Measurements from ENCODE around the gene TMPRSS6.

Gene TMPRSS6

DNA sequence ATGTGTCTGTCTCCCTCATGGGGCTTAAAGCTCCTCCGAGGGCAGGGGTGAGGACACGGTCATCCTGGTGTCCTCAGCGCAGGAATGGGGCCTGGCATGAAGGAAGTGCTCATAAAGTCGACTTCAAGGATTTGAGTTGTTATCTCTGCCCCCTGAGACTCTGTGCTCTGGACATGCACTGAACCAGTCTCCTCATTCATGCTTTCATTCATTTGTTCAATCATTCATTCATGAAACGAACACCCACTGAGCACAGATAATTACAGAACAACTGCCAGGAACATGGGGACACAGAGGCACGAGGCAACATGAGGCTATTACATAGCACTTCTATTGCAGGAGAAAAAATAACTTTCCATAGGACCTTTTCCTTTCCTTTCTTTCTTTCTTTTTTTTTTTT, 16.5 kb downstream of the TMPRSS6 start:
- Histone ChIP-seq H3K9me3 (ENCODE audit: control insufficient read depth, low read depth, low read length) (no peaks in the 10 kb centered on the region), H3K27ac (ENCODE audit: low read length) (no peak overlapping the region), H3K4me1 (ENCODE audit: control insufficient read depth, low read depth, low read length) (peaks cover 5% of the 10 kb centered on the region), H3K4me3 (ENCODE audit: low read length) (no peak overlapping the region), H3K9ac (ENCODE audit: low read length) (no peak overlapping the region), H3K36me3 (ENCODE audit: control insufficient read depth, low read depth, low read length) (no peaks in the 10 kb centered on the region), H3K27me3 (ENCODE audit: control insufficient read depth, insufficient read depth, low read length) (peaks cover 20% of the 10 kb centered on the region)

DNA sequence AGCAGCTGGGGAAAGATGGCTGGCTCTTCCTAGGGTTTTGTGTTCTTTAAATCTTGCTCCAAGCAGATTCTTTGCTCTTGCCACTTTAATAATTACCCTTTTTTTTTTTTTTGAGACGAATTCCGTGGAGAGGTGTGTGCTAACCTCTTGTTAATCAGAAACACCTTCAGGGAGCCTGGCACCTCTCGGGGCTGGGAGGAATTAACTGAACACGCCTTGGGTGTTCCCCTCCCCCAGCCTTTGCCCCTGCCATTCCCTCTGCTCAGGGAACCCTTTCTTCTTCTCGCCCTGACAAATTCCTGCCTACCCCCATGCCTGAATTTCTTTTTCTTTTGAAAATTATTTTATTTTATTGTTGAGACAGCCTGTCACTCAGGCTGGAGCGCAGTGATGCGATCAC, 17.5 kb downstream of the TMPRSS6 start:
- Histone ChIP-seq H3K9me3 (ENCODE audit: control insufficient read depth, low read depth, low read length) (no peaks in the 10 kb centered on the region), H3K4me3 (ENCODE audit: low read length) (no peak overlapping the region), H3K27ac (ENCODE audit: low read length) (no peak overlapping the region), H3K27me3 (ENCODE audit: control insufficient read depth, insufficient read depth, low read length) (peaks cover 10% of the 10 kb centered on the region), H3K4me1 (ENCODE audit: control insufficient read depth, low read depth, low read length) (peaks cover 5% of the 10 kb centered on the region), H3K36me3 (ENCODE audit: control insufficient read depth, low read depth, low read length) (no peaks in the 10 kb centered on the region), H3K9ac (ENCODE audit: low read length) (no peak overlapping the region)

DNA sequence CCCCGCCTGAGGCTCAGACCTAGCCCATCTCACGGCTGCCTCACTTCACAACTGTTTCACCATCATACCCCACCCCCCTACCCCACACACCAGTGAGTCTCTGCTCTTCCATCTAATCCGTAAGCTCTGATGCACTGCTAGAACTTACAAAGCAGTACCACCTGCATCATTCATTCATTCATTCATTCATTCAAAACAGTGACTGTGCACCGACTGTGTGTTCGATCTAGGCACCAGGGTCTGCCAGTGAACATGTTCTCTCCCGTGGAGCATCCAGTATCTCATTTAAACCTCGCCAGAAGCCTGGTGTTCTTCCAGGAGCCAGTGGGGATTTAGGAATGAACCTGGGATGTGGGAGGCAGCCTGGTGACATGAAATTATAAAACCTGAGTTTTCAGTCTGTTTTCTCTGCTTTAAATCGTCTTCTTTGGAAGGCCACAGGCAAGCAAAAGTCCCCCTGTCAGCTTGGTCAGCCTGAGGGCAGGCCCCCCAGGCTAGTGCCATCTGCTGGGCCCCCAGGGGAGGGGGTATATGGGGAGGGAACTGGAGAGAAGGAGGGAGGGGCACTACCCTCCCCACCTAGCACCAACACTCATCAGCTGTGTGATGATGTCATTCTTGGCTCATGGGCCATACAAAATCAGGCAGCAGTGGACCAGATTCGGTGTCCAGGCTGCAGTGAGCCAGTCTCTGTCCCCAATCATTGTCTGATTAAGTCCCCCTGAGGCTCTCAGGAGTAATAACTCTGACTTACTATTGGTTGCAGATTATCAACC, 18.4 kb downstream of the TMPRSS6 start:
- H3K9me3 ChIP-seq (ENCODE audit: control insufficient read depth, low read depth, low read length): no peaks in the 10 kb centered on the region
- H3K4me1 ChIP-seq (ENCODE audit: control insufficient read depth, low read depth, low read length): peaks cover 5% of the 10 kb centered on the region
- peaks cover under 1% of the 10 kb centered on the region for H3K27me3 ChIP-seq (ENCODE audit: control insufficient read depth, insufficient read depth, low read length)
- no peak overlapping the region for H3K27ac ChIP-seq (ENCODE audit: low read length)
- no peak overlapping the region for H3K9ac ChIP-seq (ENCODE audit: low read length)
- no peaks in the 10 kb centered on the region for H3K36me3 ChIP-seq (ENCODE audit: control insufficient read depth, low read depth, low read length)
- no peak overlapping the region for H3K4me3 ChIP-seq (ENCODE audit: low read length)

DNA sequence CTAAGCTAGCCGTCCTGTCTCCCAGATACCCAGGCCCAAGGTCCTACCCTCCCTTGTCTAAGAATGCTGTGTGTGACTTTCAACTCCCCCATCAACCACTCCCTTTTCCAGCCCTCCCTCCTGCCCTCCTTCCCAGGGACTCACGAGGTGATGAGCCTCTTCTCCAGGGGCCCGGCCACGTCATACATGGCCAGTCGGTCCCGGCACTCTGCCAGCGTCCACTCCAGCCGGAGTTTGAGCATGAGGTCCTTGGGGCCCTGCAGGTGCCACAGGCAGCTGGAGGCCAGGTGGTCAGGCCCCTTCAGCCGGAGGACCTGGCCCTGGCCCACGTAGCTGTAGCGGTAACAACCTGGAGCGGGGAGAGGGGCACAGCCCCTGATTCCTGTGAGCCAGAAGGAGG, 20.1 kb downstream of the TMPRSS6 start:
- H3K9me3 ChIP-seq (ENCODE audit: control insufficient read depth, low read depth, low read length): no peaks in the 10 kb centered on the region
- H3K4me1 ChIP-seq (ENCODE audit: control insufficient read depth, low read depth, low read length): peaks cover 5% of the 10 kb centered on the region
- no peak overlapping the region for H3K4me3 ChIP-seq (ENCODE audit: low read length)
- H3K27me3 ChIP-seq (ENCODE audit: control insufficient read depth, insufficient read depth, low read length): no peaks in the 10 kb centered on the region
- H3K27ac ChIP-seq (ENCODE audit: low read length): no peak overlapping the region
- no peak overlapping the region for H3K9ac ChIP-seq (ENCODE audit: low read length)
- H3K36me3 ChIP-seq (ENCODE audit: control insufficient read depth, low read depth, low read length): no peaks in the 10 kb centered on the region

DNA sequence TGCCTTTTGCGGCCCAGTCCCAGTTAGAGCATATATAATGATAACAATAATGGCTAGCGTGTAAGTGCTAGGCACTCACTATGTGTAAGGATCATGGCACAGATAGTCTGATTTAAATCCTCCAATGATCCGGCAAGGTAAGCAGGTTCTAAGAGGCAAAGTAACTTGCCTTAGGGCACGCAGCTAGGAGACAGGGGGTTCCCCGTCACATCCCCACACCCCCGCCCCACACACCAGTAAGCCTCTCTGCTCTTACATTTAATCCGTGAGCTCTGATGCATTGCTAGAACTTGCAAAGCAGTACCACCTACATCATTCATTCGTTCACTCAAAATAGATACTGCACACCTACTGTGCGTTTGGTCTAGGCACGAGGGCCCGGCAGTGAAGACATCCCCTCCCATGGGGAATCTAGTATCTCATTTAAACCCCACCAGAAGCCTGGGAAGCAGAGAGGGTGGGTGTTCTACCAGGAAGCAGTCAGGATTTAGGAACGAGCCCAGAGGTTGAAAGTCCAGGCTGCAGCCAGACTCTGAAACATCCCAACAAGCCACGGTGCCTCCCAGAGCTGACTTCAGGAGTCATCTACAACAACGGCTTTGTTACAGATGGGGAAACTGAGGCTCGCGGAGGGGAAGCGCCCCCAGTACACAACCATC, 20.6 kb downstream of the TMPRSS6 start:
- H3K9ac ChIP-seq (ENCODE audit: low read length): no peak overlapping the region
- peaks cover 5% of the 10 kb centered on the region for H3K4me1 ChIP-seq (ENCODE audit: control insufficient read depth, low read depth, low read length)
- no peak overlapping the region for H3K4me3 ChIP-seq (ENCODE audit: low read length)
- no peaks in the 10 kb centered on the region for H3K36me3 ChIP-seq (ENCODE audit: control insufficient read depth, low read depth, low read length)
- H3K9me3 ChIP-seq (ENCODE audit: control insufficient read depth, low read depth, low read length): no peaks in the 10 kb centered on the region
- H3K27ac ChIP-seq (ENCODE audit: low read length): no peak overlapping the region
- no peaks in the 10 kb centered on the region for H3K27me3 ChIP-seq (ENCODE audit: control insufficient read depth, insufficient read depth, low read length)

DNA sequence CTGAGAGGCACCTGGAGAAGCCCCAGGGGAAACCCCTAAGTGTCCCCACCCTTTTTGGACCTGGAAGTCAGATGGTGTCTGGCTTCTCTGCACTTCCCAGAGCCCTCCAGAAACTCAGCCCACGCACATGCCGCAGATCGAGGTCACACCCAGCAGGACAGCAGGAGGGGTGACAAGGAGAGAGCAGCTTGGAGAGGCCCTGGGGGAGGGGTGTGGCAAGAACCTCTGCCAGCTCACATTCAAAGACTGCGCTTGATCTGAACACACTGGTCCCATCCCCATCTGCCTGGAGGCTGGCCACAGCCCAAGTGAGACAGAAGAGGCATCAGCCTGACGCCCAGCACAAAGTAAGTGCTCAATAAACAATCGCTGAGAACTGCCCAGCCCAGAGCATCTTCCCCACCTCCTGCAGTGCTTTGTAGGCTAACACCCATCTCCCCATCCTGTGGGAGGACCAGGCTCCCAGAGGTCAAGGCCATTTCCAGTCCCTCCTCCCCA, 21.4 kb downstream of the TMPRSS6 start:
- Histone ChIP-seq H3K36me3 (ENCODE audit: control insufficient read depth, low read depth, low read length) (no peaks in the 10 kb centered on the region), H3K4me1 (ENCODE audit: control insufficient read depth, low read depth, low read length) (peaks cover 5% of the 10 kb centered on the region), H3K27ac (ENCODE audit: low read length) (no peak overlapping the region), H3K9me3 (ENCODE audit: control insufficient read depth, low read depth, low read length) (no peaks in the 10 kb centered on the region), H3K4me3 (ENCODE audit: low read length) (no peak overlapping the region), H3K27me3 (ENCODE audit: control insufficient read depth, insufficient read depth, low read length) (no peaks in the 10 kb centered on the region), H3K9ac (ENCODE audit: low read length) (no peak overlapping the region)

DNA sequence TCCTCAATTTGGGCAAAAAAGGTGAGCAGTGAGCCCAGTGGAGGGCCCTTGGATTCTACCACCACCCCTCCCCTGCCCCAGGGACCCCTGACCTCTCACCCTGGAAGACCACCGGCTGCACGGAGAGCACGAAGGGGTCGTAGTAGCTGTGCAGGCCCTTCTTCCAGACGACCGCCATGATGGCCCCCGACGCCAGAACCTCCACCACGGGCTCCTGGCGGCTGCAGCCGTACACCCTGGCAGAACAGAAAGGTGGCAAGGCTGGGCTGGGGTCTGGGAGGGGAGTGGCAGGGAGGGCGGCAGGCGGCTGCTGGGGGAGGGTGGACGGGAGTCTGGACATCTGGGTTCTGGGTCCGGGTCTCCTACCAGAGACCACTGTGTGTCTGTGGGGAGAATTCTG, 23.3 kb downstream of the TMPRSS6 start:
- Histone ChIP-seq H3K9me3 (ENCODE audit: control insufficient read depth, low read depth, low read length) (no peaks in the 10 kb centered on the region), H3K27me3 (ENCODE audit: control insufficient read depth, insufficient read depth, low read length) (no peaks in the 10 kb centered on the region), H3K4me3 (ENCODE audit: low read length) (no peak overlapping the region), H3K36me3 (ENCODE audit: control insufficient read depth, low read depth, low read length) (no peaks in the 10 kb centered on the region), H3K27ac (ENCODE audit: low read length) (no peak overlapping the region), H3K4me1 (ENCODE audit: control insufficient read depth, low read depth, low read length) (no peaks in the 10 kb centered on the region), H3K9ac (ENCODE audit: low read length) (no peak overlapping the region)

DNA sequence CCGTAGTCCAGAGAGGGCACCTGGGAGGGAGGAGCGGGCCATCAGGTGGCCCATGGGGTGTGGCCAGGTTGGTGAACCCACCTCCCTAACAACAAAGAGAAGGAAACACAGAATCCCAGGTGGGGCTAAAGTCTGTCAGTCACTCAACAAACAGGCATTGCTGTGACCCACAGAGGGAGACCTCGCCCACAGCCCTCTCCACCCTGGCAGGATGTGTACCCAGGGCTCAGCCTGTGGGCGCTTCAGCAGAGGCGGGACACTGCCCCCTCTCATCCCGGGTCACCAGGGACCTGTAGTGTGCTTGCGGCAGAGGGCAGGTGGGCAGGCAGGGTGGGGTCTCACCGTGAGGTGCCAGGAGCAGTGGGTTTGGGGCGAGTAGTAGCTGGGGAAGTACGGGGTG, 25.1 kb downstream of the TMPRSS6 start:
- H3K9me3 ChIP-seq (ENCODE audit: control insufficient read depth, low read depth, low read length): no peaks in the 10 kb centered on the region
- H3K27me3 ChIP-seq (ENCODE audit: control insufficient read depth, insufficient read depth, low read length): no peaks in the 10 kb centered on the region
- no peak overlapping the region for H3K4me3 ChIP-seq (ENCODE audit: low read length)
- no peak overlapping the region for H3K27ac ChIP-seq (ENCODE audit: low read length)
- no peak overlapping the region for H3K9ac ChIP-seq (ENCODE audit: low read length)
- no peaks in the 10 kb centered on the region for H3K36me3 ChIP-seq (ENCODE audit: control insufficient read depth, low read depth, low read length)
- H3K4me1 ChIP-seq (ENCODE audit: control insufficient read depth, low read depth, low read length): no peaks in the 10 kb centered on the region

DNA sequence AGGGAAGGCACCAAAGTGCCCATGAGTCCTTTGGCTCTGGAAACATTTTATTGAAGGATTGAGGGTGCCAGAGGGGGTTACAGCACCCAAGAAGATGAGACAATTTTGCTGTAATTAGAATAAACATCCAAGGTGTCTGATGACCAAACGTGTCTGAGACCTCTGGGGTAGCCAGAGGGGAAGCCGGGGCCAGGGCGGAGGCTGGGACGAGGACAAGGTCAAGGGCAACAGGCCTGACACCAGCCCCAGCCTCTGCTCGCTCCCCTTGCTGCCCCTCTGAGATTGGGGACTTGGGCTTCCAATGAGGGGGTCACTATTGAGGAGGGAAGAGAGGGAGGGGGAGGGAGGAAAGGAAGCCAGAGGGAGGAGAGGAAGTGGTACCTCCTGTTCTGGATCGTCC, 25.6 kb downstream of the TMPRSS6 start:
- Histone ChIP-seq H3K27me3 (ENCODE audit: control insufficient read depth, insufficient read depth, low read length) (no peaks in the 10 kb centered on the region), H3K36me3 (ENCODE audit: control insufficient read depth, low read depth, low read length) (no peaks in the 10 kb centered on the region), H3K9ac (ENCODE audit: low read length) (no peak overlapping the region), H3K9me3 (ENCODE audit: control insufficient read depth, low read depth, low read length) (no peaks in the 10 kb centered on the region), H3K4me3 (ENCODE audit: low read length) (no peak overlapping the region), H3K27ac (ENCODE audit: low read length) (no peak overlapping the region), H3K4me1 (ENCODE audit: control insufficient read depth, low read depth, low read length) (no peaks in the 10 kb centered on the region)

DNA sequence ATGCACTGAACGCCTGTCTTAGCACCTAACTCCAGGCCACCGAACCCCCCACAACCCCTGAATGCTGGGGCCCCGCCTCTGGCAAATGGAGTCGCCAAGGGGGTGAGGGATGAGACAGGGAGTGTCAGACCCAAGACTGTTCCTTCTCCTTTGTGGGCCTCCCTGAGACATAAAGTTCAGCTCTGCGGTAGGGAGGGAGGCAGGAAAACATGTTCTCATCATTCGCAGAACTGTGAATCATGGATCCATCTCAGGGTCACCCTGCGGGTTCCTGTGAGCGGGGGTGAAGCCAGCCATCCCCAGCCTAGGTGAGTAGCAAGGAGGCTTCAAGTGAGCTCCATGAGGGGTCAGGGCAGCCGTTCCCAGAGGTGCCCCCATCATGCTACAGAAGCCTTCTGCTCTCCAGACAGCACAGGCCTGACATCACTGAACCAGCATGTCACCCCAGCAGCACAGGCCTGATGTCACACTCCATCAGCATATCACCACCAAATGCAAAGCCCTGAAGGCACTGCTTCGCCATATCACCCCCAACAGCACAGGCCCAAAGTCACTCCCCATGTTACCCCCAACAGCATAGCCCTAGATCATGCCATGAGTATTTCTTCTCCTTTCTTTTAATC, 27.2 kb downstream of the TMPRSS6 start:
- H3K4me3 ChIP-seq (ENCODE audit: low read length): no peak overlapping the region
- no peaks in the 10 kb centered on the region for H3K36me3 ChIP-seq (ENCODE audit: control insufficient read depth, low read depth, low read length)
- no peaks in the 10 kb centered on the region for H3K4me1 ChIP-seq (ENCODE audit: control insufficient read depth, low read depth, low read length)
- no peaks in the 10 kb centered on the region for H3K9me3 ChIP-seq (ENCODE audit: control insufficient read depth, low read depth, low read length)
- no peak overlapping the region for H3K27ac ChIP-seq (ENCODE audit: low read length)
- no peak overlapping the region for H3K9ac ChIP-seq (ENCODE audit: low read length)
- H3K27me3 ChIP-seq (ENCODE audit: control insufficient read depth, insufficient read depth, low read length): peaks cover 4% of the 10 kb centered on the region

DNA sequence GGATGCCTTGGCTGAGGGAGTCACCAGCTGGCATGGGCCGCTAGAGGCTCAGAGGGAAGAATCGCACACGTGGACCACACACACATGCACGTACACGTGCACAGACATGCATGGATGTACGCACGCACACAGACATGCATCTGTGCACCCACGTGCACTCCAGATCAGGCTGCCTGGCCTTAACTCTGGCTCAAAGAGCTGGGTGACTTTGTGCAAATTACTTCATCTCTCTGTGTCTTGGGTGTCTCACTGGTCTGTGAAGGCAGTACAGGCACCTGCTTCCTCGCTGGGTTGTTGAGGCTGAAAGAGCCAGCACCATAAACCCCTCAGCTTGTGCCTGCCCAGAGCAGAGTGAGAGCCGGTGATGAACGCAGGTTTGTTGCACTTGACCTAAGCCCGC, 28.7 kb downstream of the TMPRSS6 start:
- Histone ChIP-seq H3K9me3 (ENCODE audit: control insufficient read depth, low read depth, low read length) (no peaks in the 10 kb centered on the region), H3K4me3 (ENCODE audit: low read length) (no peak overlapping the region), H3K36me3 (ENCODE audit: control insufficient read depth, low read depth, low read length) (no peaks in the 10 kb centered on the region), H3K27ac (ENCODE audit: low read length) (no peak overlapping the region), H3K4me1 (ENCODE audit: control insufficient read depth, low read depth, low read length) (no peaks in the 10 kb centered on the region), H3K27me3 (ENCODE audit: control insufficient read depth, insufficient read depth, low read length) (peaks cover 19% of the 10 kb centered on the region), H3K9ac (ENCODE audit: low read length) (no peak overlapping the region)

Measured in iPS-18a (cell line).